Measurements from ENCODE around the gene RB1. TPM values are rescaled to one million over a fixed set of nuclear protein-coding genes. Genes with fewer than 3 reads are reported as not detected.
"Not testable (repeated sequence)": the region's sequence is repeated elsewhere in the genome, so short reads cannot be mapped to it uniquely, and the experiment has no call there.

RB1 gene
- polyA plus RNA-seq, 4 donors = 42.1 to 49.1 (median 45.5) TPM

GRCh38 chr13:48344264-48344663 is 40.7 kb downstream of the RB1 start:
- DNase-seq (ENCODE audit: low read depth in 4 of 4, low spot score in 2 of 4) = no peak

DNA sequence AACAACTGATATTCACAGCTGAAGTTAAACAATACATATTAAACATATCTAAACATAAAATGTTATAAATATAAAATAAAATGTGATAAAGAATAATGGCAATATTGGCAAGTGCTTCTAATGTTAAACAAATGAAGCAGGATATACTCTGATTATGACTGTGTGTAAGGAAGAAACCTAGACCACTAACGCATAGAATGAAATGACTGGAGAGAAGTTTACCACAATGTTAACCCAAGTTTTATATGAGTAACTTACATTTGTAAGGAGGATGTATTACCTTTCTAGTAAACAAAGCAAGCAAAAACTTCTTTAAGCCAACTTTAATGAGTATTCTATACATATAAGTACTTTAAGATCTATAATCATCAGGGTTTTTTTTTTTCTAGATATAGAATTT is 43.0 kb downstream of the RB1 start:
- no peak for DNase-seq (ENCODE audit: low read depth in 4 of 4, low spot score in 2 of 4)

GRCh38 chr13:48349525-48349924 is 46.0 kb downstream of the RB1 start:
- no peak for DNase-seq (ENCODE audit: low read depth in 4 of 4, low spot score in 2 of 4)

GRCh38 chr13:48353590-48353989 is 50.0 kb downstream of the RB1 start:
- no peak for DNase-seq (ENCODE audit: low read depth in 4 of 4, low spot score in 2 of 4)

DNA sequence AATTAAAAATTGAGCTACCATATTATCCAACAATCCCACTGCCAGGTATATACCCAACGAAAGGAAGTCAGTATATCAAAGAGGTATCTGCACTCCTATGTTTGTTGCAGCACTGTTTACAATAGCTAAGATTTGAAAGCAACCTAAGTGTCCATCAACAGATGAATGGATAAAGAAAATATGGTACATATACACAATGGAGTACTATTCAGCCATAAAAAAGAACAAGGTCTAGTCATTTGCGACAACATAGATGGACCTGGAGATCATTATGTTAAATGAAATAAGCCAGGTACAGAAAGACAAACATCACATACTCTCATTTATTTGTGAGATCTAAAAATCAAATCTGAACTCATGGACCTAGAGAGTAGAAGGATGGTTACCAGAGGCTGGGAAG is 52.0 kb downstream of the RB1 start:
- not testable (repeated sequence) for DNase-seq (ENCODE audit: low read depth in 4 of 4, low spot score in 2 of 4)

- DNase-seq (ENCODE audit: low read depth in 4 of 4, low spot score in 2 of 4) = no peak
Observed at GRCh38 chr13:48356750-48357149, 53.2 kb downstream of the RB1 start.

DNA sequence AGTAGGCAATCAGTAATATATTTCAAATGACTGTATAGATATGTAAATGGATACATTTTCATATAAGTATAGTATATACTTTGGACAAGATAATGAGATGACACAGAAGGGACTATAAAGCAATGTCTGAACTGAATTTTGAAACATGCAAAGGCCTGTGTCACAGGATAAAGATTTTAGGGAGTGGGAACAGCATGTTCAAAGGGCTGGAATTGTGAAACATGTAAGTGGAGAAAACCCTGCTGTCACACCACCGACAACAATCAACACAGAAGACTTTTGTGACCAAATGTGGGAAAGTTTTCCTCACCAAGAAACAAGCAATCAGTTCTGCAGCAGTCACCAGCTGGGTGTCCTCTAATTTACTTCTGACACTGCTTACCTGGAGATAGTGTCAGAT is 66.4 kb downstream of the RB1 start:
- DNase-seq (ENCODE audit: low read depth in 4 of 4, low spot score in 2 of 4) = no peak

DNA sequence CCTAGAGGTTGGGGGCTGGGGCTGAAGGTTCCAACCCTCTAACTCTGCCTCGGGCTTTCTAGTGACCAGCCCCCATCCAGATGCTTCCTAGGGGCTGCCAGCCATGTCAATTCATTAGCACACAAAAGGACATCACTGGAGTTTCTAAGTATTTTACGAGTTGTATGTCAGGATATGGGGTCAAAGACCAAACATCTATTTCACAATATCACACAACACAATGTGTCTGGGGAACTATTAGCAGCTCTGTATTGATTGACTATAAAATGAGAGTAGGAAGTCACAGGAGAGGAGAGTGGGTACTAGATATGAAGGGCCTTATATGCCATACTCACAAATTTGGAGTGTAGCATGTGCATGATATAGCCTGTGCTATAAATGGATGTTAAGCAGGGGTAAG is 67.3 kb downstream of the RB1 start:
- DNase-seq (ENCODE audit: low read depth in 4 of 4, low spot score in 2 of 4) = no peak

DNA sequence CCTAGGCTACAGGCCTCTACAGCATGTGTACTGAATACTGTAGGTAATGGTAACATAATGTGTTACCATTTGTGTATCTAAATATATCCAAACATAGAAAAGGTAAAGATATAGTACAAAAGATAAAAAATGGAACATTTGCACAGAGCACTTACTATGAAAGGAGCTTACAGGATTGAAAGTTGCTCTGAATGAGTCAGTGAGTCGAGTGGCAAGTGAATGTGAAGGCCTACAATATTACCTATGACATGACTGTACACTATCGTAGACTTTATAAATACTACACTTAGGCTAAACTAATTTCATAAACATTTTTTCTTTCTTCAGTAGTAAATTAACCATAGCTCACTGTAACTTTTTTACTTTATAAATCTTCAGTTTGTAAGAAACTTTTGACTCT is 74.3 kb downstream of the RB1 start:
- no peak for DNase-seq (ENCODE audit: low read depth in 4 of 4, low spot score in 2 of 4)

- DNase-seq (ENCODE audit: low read depth in 4 of 4, low spot score in 2 of 4) = no peak
Observed at GRCh38 chr13:48380581-48380980, 77.0 kb downstream of the RB1 start.

GRCh38 chr13:48383384-48383783 is 79.8 kb downstream of the RB1 start:
- DNase-seq (ENCODE audit: low read depth in 4 of 4, low spot score in 2 of 4) = no peak

GRCh38 chr13:48386816-48387215 is 83.3 kb downstream of the RB1 start:
- DNase-seq (ENCODE audit: low read depth in 4 of 4, low spot score in 2 of 4) = no peak

DNA sequence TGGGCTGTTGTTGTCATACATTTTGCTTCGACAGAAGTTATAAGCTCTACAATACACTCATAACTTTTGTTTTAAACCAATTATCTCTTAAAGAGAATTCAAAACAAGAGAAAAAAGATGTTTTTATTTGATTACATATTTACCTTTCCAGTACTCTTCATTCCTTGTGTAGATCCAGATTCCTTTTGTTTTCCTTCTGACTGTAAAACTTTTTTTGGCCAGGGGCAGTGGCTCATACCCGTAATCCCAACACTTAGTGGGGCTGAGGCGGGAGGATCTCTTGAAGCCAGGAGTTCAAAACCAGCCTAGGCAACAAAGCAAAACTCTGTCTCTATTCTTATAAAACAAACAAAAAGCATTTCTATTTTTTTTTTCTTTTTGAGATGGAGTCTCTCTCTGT is 87.7 kb downstream of the RB1 start:
- DNase-seq (ENCODE audit: low read depth in 4 of 4, low spot score in 2 of 4) = no peak

GRCh38 chr13:48393030-48393697 is 89.6 kb downstream of the RB1 start:
- no peak for DNase-seq (ENCODE audit: low read depth in 4 of 4, low spot score in 2 of 4)

DNA sequence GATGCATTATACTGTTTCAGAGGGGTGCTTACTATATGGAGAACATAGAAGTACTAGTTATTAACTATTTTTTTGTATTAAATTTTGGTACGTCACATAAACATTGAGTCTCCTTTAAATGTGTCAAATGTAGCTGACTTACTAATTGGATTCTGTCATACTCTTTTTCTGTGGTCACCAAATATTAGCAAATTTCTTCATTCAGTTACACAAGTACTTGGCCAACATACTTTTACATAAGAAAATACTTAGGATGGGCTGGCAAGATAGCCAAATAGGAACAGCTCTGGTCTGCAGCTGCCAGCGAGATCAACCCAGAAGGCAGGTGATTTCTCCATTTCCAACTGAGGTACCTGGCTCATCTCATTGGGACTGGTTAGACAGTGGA is 90.1 kb downstream of the RB1 start:
- DNase-seq (ENCODE audit: low read depth in 4 of 4, low spot score in 2 of 4) = no peak

DNA sequence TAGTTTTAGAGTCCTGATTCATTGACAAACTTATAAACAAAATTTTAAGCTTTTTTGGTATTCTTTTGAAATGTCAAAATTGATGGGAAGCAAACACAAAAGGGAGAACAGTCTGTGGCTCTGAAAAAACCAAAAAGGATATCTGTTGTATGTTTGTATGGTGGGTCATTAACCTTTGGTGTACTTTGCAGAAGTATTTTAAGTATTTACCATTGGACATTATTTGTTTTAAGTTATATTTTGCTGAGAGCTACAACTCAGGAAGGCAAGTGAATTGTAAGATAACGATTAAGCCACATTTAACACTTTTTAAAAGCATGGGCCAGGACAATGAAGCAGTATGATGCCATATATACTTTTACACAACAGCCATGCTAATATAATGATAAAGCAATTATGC is 94.2 kb downstream of the RB1 start:
- no peak for DNase-seq (ENCODE audit: low read depth in 4 of 4, low spot score in 2 of 4)

- no peak for DNase-seq (ENCODE audit: low read depth in 4 of 4, low spot score in 2 of 4)
Observed at GRCh38 chr13:48398450-48399095, 95.0 kb downstream of the RB1 start.

DNA sequence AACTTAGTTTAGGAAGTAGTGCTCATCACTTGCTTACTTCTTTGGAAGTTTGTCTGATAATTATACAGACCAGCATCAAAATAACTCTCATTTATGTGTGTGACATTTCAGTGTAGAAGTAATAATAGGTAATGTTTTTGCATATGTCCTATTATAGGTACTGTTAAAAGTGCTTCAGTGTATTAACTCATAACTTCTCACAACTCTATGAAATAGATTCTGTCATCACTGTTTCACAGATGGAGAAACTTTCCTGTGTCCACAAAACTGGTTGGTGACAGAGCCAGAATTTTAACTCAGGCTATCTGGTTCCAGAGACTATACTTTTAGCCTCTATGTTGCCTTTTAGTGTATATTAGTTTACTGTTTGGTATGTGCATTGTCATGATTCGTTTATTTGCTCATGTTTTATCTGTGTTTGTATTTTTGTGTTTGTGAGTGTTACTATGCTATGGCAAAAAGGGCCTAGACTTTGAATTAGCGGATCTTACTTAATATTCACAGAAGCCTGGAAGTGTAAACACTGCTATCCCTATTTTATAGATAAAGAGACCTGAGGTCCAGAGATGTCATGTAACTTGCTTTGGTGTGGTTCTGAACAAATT is 96.6 kb downstream of the RB1 start:
- no peak for DNase-seq (ENCODE audit: low read depth in 4 of 4, low spot score in 2 of 4)

GRCh38 chr13:48400850-48401291 is 97.3 kb downstream of the RB1 start:
- DNase-seq (ENCODE audit: low read depth in 4 of 4, low spot score in 2 of 4) = no peak

DNA sequence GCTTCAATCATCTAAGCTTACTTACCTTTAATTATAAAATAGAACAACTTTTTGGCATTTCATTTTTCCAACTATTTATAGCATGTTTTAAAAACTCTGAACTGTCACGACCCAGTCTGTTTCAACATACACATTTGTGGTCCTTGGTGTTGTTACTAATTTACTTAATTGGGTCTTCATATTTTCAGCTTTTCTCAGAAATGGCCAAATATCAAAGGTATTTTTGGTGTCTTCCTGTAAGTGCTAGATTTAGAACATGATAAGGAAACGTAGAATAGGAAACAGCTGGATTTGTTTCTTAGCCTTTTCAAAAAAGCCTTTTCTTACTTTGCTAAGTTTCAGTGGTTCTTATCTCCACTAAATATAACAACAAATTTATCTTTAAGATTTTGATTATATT is 97.9 kb downstream of the RB1 start:
- DNase-seq (ENCODE audit: low read depth in 4 of 4, low spot score in 2 of 4) = no peak

DNA sequence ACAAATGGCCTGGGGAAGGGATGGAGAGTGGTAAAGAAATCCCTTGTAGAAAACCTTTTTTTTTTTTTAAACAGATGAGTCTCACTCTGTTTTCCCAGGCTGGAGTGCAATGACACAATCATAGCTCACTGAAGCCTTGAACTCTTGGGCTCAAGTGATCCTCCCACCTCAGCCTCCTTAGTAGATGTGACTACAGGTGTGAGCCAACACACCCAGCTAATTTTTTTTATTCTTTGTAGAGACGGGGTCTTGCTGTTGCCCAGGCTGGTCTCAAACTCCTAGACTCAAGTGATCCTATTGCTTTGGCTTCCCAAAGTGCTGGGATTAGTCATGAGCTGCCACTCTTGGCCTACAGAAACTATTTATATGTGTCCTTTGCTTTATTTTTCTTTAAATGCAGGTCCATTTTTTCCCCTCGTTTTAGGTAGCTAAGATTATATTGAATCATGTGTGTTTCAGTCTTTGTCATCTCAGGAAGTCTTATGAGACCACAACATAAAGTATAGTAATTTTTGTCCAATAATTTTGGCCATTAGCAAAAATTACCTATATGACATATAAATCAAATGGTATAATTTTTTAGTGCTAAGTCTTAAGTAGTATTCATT is 98.9 kb downstream of the RB1 start:
- DNase-seq (ENCODE audit: low read depth in 4 of 4, low spot score in 2 of 4) = no peak

GRCh38 chr13:48403151-48403631 is 99.6 kb downstream of the RB1 start:
- DNase-seq (ENCODE audit: low read depth in 4 of 4, low spot score in 2 of 4) = no peak
